ENCODE measurements around the gene AASDH. TPM values are rescaled to one million over a fixed set of nuclear protein-coding genes. Genes with fewer than 3 reads are reported as not detected.

Gene AASDH
- total RNA-seq, 1 experiment from 2014 or later: 3.8 TPM

- POLR2A ChIA-PET (ENCODE audit: low non-redundant PET): no interaction called here
- H3K36me3 ChIP-seq (ENCODE audit: insufficient read depth, low read length, poor library complexity, severe bottlenecking): no peaks in the 10 kb centered on the region
- BruUV-seq (replicated peaks): no TSS peak
Measured at GRCh38 chr4:56416349-56416748, 29.1 kb upstream of the AASDH start.

GRCh38 chr4:56414135-56414670 lies 26.9 kb upstream of the AASDH start:
- ChIA-PET POLR2A (ENCODE audit: low non-redundant PET) (no interaction called here), CTCF (no interaction called here)
- DNase-seq (ENCODE audit: low spot score): no peak
- TF ChIP-seq EZH2 (IDR thresholded peaks at IDR 0.05; ENCODE audit: borderline replicate concordance, low read depth, low read length, poor library complexity, severe bottlenecking) (no peak), CTCF (conservative IDR thresholded peaks at IDR 0.05; ENCODE audit: low read depth, low read length) (no peak)
- H3K4me1 ChIP-seq (ENCODE audit: insufficient read depth, low read length, poor library complexity, severe bottlenecking): no peaks in the 10 kb centered on the region
- intact Hi-C loops (cut with micrococcal nuclease; ENCODE audit: unreplicated experiment): no loop called here
- no peaks in the 10 kb centered on the region for H3K36me3 ChIP-seq (ENCODE audit: insufficient read depth, low read length, poor library complexity, severe bottlenecking)
- H3K4me3 ChIP-seq (ENCODE audit: low read depth, low read length, poor library complexity, severe bottlenecking): no peak overlapping the region
- no peak overlapping the region for H3K27ac ChIP-seq (ENCODE audit: low read depth, low read length, poor library complexity, severe bottlenecking)
- no TSS peak for BruUV-seq (replicated peaks)
- H3K27me3 ChIP-seq (replicated peaks; ENCODE audit: insufficient read depth, low read depth, low read length, poor library complexity): no peaks in the 10 kb centered on the region
- H3K9me3 ChIP-seq (ENCODE audit: low read depth, low read length, poor library complexity, severe bottlenecking): no peaks in the 10 kb centered on the region

More at GRCh38 chr4:56416349-56416748, 29.1 kb upstream of the AASDH start:
- Histone ChIP-seq H3K27me3 (replicated peaks; ENCODE audit: insufficient read depth, low read depth, low read length, poor library complexity) (no peaks in the 10 kb centered on the region), H3K9me3 (ENCODE audit: low read depth, low read length, poor library complexity, severe bottlenecking) (no peaks in the 10 kb centered on the region), H3K27ac (ENCODE audit: low read depth, low read length, poor library complexity, severe bottlenecking) (no peak overlapping the region), H3K4me1 (ENCODE audit: insufficient read depth, low read length, poor library complexity, severe bottlenecking) (no peaks in the 10 kb centered on the region), H3K4me3 (ENCODE audit: low read depth, low read length, poor library complexity, severe bottlenecking) (no peak overlapping the region)
- intact Hi-C loops (cut with micrococcal nuclease; ENCODE audit: unreplicated experiment): no loop called here
- DNase-seq (ENCODE audit: low spot score): no peak
- CTCF ChIA-PET: no interaction called here
- TF ChIP-seq EZH2 (IDR thresholded peaks at IDR 0.05; ENCODE audit: borderline replicate concordance, low read depth, low read length, poor library complexity, severe bottlenecking): no peak

- Histone ChIP-seq H3K36me3 (ENCODE audit: insufficient read depth, low read length, poor library complexity, severe bottlenecking) (no peaks in the 10 kb centered on the region), H3K9me3 (ENCODE audit: low read depth, low read length, poor library complexity, severe bottlenecking) (no peaks in the 10 kb centered on the region), H3K27me3 (replicated peaks; ENCODE audit: insufficient read depth, low read depth, low read length, poor library complexity) (no peaks in the 10 kb centered on the region), H3K27ac (ENCODE audit: low read depth, low read length, poor library complexity, severe bottlenecking) (no peak overlapping the region), H3K4me1 (ENCODE audit: insufficient read depth, low read length, poor library complexity, severe bottlenecking) (no peaks in the 10 kb centered on the region), H3K4me3 (ENCODE audit: low read depth, low read length, poor library complexity, severe bottlenecking) (peak overlapping the region; percentile 17)
- intact Hi-C loops (cut with micrococcal nuclease; ENCODE audit: unreplicated experiment): no loop called here
- BruUV-seq (replicated peaks): no TSS peak
- POLR2A ChIA-PET (ENCODE audit: low non-redundant PET): no interaction called here
- CTCF ChIA-PET: no interaction called here
- TF ChIP-seq CTCF (conservative IDR thresholded peaks at IDR 0.05; ENCODE audit: low read depth, low read length) (no peak), EZH2 (IDR thresholded peaks at IDR 0.05; ENCODE audit: borderline replicate concordance, low read depth, low read length, poor library complexity, severe bottlenecking) (no peak)
- peak; percentile 78 for DNase-seq (ENCODE audit: low spot score)
Measured at GRCh38 chr4:56410247-56411062, 23.2 kb upstream of the AASDH start.
